ENCODE measurements around the gene ROBO4. TPM values are rescaled to one million over a fixed set of nuclear protein-coding genes. Genes with fewer than 3 reads are reported as not detected.

Gene ROBO4
- total and polyA plus RNA-seq, 2 donors (not counting 1 experiment from before 2014, with no cell fraction given): not detected

GRCh38 chr11:124875943-124876817 lies 21.5 kb downstream of the ROBO4 start:
- Histone ChIP-seq H3K79me2 (ENCODE audit: control insufficient read depth, insufficient read depth, low read length) (no peaks in the 10 kb centered on the region), H3K9ac (ENCODE audit: low read length) (peak overlapping the region; percentile 80), H3K27ac (ENCODE audit: low read length in 2 of 2) (peak overlapping the region in 1 of 2 donors; percentile 36), H3K9me3 (ENCODE audit: control extremely low read depth in 1 of 3, control insufficient read depth in 2 of 3, insufficient read depth in 1 of 3, low read length in 2 of 3) (peaks cover 0 to 30% (median 0%) of the 10 kb centered on the region in 3 donors), H4K20me1 (ENCODE audit: control insufficient read depth, insufficient read depth, low read length, poor library complexity, severe bottlenecking) (no peaks in the 10 kb centered on the region), H3K4me3 (ENCODE audit: control extremely low read depth in 1 of 5, extremely low read depth in 1 of 5, insufficient read depth in 1 of 5, low read depth in 2 of 5, low read length in 4 of 5) (peak overlapping the region in 4 of 5 experiments; percentile 50 to 77 (median 64)), H3K27me3 (replicated peaks in 1 of 4; ENCODE audit: control extremely low read depth in 1 of 4, control insufficient read depth in 3 of 4, insufficient read depth in 4 of 4, low read length in 3 of 4) (peaks cover 0 to 68% (median 20%) of the 10 kb centered on the region in 4 experiments), H3K4me1 (ENCODE audit: control insufficient read depth in 2 of 2, insufficient read depth in 2 of 2, low read length in 2 of 2) (peaks cover 19 to 22% of the 10 kb centered on the region in 2 donors), H3K4me2 (replicated peaks; ENCODE audit: low read depth, low read length, poor library complexity, severe bottlenecking) (peak overlapping the region; percentile 98), H2AFZ (ENCODE audit: insufficient read depth, low read depth, low read length, poor library complexity, severe bottlenecking) (peak overlapping the region; percentile 90), H3K36me3 (replicated peaks in 1 of 2; ENCODE audit: control extremely low read depth in 1 of 2, control insufficient read depth in 1 of 2, extremely low read depth in 1 of 2, insufficient read depth in 2 of 2, low read length in 1 of 2) (no peaks in the 10 kb centered on the region)
- POLR2A ChIA-PET: interaction anchor here (0.6 to 1.2 kb wide), 3 partner anchors 50 to 77 kb away, joined by 3 to 8 read pairs (median 4); partner anchors contain the start of gene CCDC15
- peaks cover 80% of the 10 kb centered on the region for H3K27me3 Mint-ChIP-seq
- peak; percentile 86 for DNase-seq
- peaks cover 24% of the 10 kb centered on the region for H3K4me1 Mint-ChIP-seq
- H3K9me3 Mint-ChIP-seq (ENCODE audit: insufficient read depth): no peaks in the 10 kb centered on the region
- peak; percentile 89 for ATAC-seq (ENCODE audit: low read depth)
- peak overlapping the region; percentile 37 for H3K27ac Mint-ChIP-seq
- TF ChIP-seq EZH2 (IDR thresholded peaks at IDR 0.05; ENCODE audit: borderline replicate concordance, insufficient read depth, low read depth, low read length, poor library complexity, severe bottlenecking) (no peak), CTCF (IDR thresholded peaks at IDR 0.05) (peak; percentile 81)
- CTCF ChIA-PET: interaction anchor here (0.6 to 1.3 kb wide), 19 partner anchors 9 to 266 kb away, joined by 3 to 15 read pairs (median 3); partner anchors contain the start of genes CCDC15 and ROBO3
- 2% methylated on average over 69 of the region's 69 CpGs for WGBS (ENCODE audit: insufficient coverage)
- intact Hi-C loops (cut with micrococcal nuclease): loop anchor here (1.0 to 5.0 kb wide), 3 partner anchors 39 to 207 kb away; partner anchors contain the start of gene CCDC15
- H3K4me3 Mint-ChIP-seq: peak overlapping the region; percentile 90
